Measurements from ENCODE around the gene EGFL6.
A peak's percentile ranks its signal among the peaks of the same experiment; 100 is the strongest.

Gene EGFL6

GRCh38 chrX:13650318-13650717 lies 80.9 kb downstream of the EGFL6 start:
- Histone ChIP-seq H3K9me3 (ENCODE audit: severe bottlenecking) (no peaks in the 10 kb centered on the region), H3K36me3 (no peaks in the 10 kb centered on the region), H3K27ac (no peak overlapping the region), H3K27me3 (ENCODE audit: insufficient read depth, low read depth, severe bottlenecking) (peaks cover 18% of the 10 kb centered on the region), H3K4me3 (ENCODE audit: low read depth, low read length) (no peak overlapping the region)
- no peak for DNase-seq
- TF ChIP-seq, protein P1, sequence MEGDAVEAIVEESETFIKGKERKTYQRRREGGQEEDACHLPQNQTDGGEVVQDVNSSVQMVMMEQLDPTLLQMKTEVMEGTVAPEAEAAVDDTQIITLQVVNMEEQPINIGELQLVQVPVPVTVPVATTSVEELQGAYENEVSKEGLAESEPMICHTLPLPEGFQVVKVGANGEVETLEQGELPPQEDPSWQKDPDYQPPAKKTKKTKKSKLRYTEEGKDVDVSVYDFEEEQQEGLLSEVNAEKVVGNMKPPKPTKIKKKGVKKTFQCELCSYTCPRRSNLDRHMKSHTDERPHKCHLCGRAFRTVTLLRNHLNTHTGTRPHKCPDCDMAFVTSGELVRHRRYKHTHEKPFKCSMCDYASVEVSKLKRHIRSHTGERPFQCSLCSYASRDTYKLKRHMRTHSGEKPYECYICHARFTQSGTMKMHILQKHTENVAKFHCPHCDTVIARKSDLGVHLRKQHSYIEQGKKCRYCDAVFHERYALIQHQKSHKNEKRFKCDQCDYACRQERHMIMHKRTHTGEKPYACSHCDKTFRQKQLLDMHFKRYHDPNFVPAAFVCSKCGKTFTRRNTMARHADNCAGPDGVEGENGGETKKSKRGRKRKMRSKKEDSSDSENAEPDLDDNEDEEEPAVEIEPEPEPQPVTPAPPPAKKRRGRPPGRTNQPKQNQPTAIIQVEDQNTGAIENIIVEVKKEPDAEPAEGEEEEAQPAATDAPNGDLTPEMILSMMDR (IDR thresholded peaks at IDR 0.05; ENCODE audit: low read depth, low read length), result no peak

DNA sequence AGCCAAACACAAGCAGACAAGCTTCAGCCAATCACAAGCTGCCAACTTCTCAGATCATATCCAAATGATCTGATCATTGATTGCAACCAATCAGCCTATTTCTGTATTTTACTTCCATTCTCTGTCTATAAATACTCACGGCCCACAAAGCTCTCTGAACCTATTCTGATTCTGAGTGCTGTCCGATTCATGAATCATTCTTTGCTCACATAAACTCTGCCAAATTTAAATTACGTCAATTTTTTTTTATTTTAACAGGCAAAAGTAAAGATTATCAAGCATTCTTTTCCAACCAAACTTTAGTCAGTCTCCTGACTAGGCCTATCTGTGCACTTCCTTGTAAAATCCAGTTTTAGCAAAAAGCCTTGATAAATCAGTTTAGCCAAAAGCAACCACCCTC lies 81.7 kb downstream of the EGFL6 start:
- Histone ChIP-seq H3K4me3 (ENCODE audit: low read depth, low read length) (no peak overlapping the region), H3K36me3 (no peaks in the 10 kb centered on the region), H3K27me3 (ENCODE audit: insufficient read depth, low read depth, severe bottlenecking) (peaks cover 14% of the 10 kb centered on the region), H3K27ac (no peak overlapping the region), H3K9me3 (ENCODE audit: severe bottlenecking) (no peaks in the 10 kb centered on the region)
- DNase-seq, result no peak
- TF ChIP-seq, protein P1 (IDR thresholded peaks at IDR 0.05; ENCODE audit: low read depth, low read length), result no peak

DNA sequence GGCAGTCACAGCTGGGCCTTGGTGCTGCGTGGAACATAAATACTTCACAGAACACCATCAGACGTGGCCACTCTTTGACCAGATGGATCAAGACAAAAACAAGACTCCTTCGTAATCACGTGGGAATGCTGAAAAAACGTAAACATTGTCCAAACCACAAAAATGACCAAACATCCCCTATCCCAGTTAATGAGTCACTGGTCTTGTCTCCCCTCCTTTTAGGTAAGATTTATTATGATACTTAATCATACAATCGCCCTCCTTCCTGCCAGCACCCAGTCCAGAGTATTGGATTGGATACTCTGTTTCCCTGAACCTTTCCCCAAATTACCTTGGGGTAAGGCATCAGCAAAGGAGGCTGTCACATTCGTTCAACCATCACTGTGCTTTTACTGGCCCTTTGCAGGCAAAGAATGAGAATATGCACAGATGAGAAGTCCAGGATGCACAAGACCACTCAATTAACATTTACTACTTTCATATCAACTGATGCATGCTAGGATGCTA lies 82.9 kb downstream of the EGFL6 start:
- Histone ChIP-seq H3K27ac (no peak overlapping the region), H3K4me3 (ENCODE audit: low read depth, low read length) (peak overlapping the region; percentile 77), H3K36me3 (no peaks in the 10 kb centered on the region), H3K27me3 (ENCODE audit: insufficient read depth, low read depth, severe bottlenecking) (peaks cover 14% of the 10 kb centered on the region), H3K9me3 (ENCODE audit: severe bottlenecking) (no peaks in the 10 kb centered on the region)
- TF ChIP-seq, protein P1 (IDR thresholded peaks at IDR 0.05; ENCODE audit: low read depth, low read length), result no peak
- no peak for DNase-seq

GRCh38 chrX:13652850-13653693 lies 83.7 kb downstream of the EGFL6 start, which contains the start of gene TCEANC:
TSS of gene TCEANC (plus strand) at chrX:13653141. CDS start at chrX:13662509, 9,368 bp downstream.
- no peaks in the 10 kb centered on the region for H3K9me3 ChIP-seq (ENCODE audit: severe bottlenecking)
- peak; percentile 98 for DNase-seq
- no peaks in the 10 kb centered on the region for H3K36me3 ChIP-seq
- H3K4me3 ChIP-seq (ENCODE audit: low read depth, low read length), result peak within 1 kb of the TSS; percentile 77
- H3K27ac ChIP-seq, result peak within 1 kb of the TSS; percentile 52
- TF ChIP-seq, protein P1 (IDR thresholded peaks at IDR 0.05; ENCODE audit: low read depth, low read length), result no peak
- H3K27me3 ChIP-seq (ENCODE audit: insufficient read depth, low read depth, severe bottlenecking), result peaks cover 11% of the 10 kb centered on the region

GRCh38 chrX:13654116-13654515 lies 84.7 kb downstream of the EGFL6 start:
- Histone ChIP-seq H3K27me3 (ENCODE audit: insufficient read depth, low read depth, severe bottlenecking) (peaks cover 11% of the 10 kb centered on the region), H3K9me3 (ENCODE audit: severe bottlenecking) (no peaks in the 10 kb centered on the region), H3K27ac (no peak overlapping the region), H3K4me3 (ENCODE audit: low read depth, low read length) (peak overlapping the region; percentile 77), H3K36me3 (no peaks in the 10 kb centered on the region)
- TF ChIP-seq, protein P1 (IDR thresholded peaks at IDR 0.05; ENCODE audit: low read depth, low read length), result no peak
- DNase-seq, result no peak

Measured in WERI-Rb-1 (cell line).